SK-N-SH (cell line): ENCODE data around the gene TIMP2. TPM values are rescaled to one million over a fixed set of nuclear protein-coding genes. Genes with fewer than 3 reads are reported as not detected.

Source experiments
- CTCF ChIA-PET: fragments of 300-600, 350-600 bp; formaldehyde crosslinking; extraction: SDS; loops from one replicate; lab custom pipeline; 2021; lab: Yijun Ruan, JAX
- POLR2A ChIA-PET: fragments of 350-600 bp; sonication (Branson Sonifier 250); formaldehyde crosslinking; extraction: SDS; loops from one replicate; lab custom pipeline; 2020; ENCODE audit warnings: antibody characterized with exemption, inconsistent platforms; lab: Yijun Ruan, JAX
- DNase-seq: peaks from one replicate; pipeline ENCODE4 v3.0.0; 2012
- H2AFZ ChIP-seq: fragments of 200-600 bp; sonication (generic); 2 replicates; pipeline ENCODE4 v1.8.1; 2016; ENCODE audit warnings: antibody characterized with exemption, mild to moderate bottlenecking, low read depth
- H3F3A ChIP-seq: fragments of 200-600 bp; sonication (generic); replicated peaks from 2 replicates; pipeline ENCODE3; 2016; ENCODE audit warnings: antibody characterized with exemption, mild to moderate bottlenecking; ENCODE audit not compliant: insufficient read depth
- H3K27ac ChIP-seq, 2 experiments: fragments of 200-500 bp in 1 of 2; fragments of 200-600 bp in 1 of 2; sonication (Bioruptor generic) in 1 of 2; sonication (generic), shearing (Covaris generic) in 1 of 2; 2 replicates each; pipeline versions ENCODE4 v1.5.1 to v1.6.1; 2014 to 2016; ENCODE audit warnings: low read depth in 2 of 2, inconsistent platforms in 1 of 2, low read length in 1 of 2, mild to moderate bottlenecking in 1 of 2, mixed read lengths in 1 of 2
- H3K27me3 ChIP-seq: fragments of 200-600 bp; sonication (generic), shearing (Covaris generic); 2 replicates; pipeline ENCODE4 v1.6.1; 2016; ENCODE audit warnings: mixed run types; ENCODE audit not compliant: insufficient read depth
- H3K36me3 ChIP-seq, 2 experiments: fragments of 200-500 bp in 1 of 2; fragments of 200-600 bp in 1 of 2; sonication (Bioruptor generic) in 1 of 2; sonication (generic) in 1 of 2; replicated peaks in 1 of 2; 2 replicates each; pipeline versions ENCODE3 to v1.5.1; 2014 to 2016; ENCODE audit warnings: low read length in 1 of 2, mild to moderate bottlenecking in 1 of 2; ENCODE audit not compliant: insufficient read depth in 2 of 2, control insufficient read depth in 1 of 2
- H3K4me1 ChIP-seq, 2 experiments: fragments of 200-500 bp in 1 of 2; fragments of 200-600 bp in 1 of 2; sonication (Bioruptor generic) in 1 of 2; sonication (generic), shearing (Covaris generic) in 1 of 2; 2 replicates each; pipeline versions ENCODE4 v1.5.1 to v1.6.1; 2014 to 2016; ENCODE audit warnings: low read depth in 1 of 2, low read length in 1 of 2, mixed run types in 1 of 2; ENCODE audit not compliant: insufficient read depth in 2 of 2, control insufficient read depth in 1 of 2
- H3K4me2 ChIP-seq: fragments of 200-600 bp; sonication (generic), shearing (Covaris generic); 2 replicates; pipeline ENCODE4 v1.6.1; 2017; ENCODE audit warnings: mixed run types
- H3K4me3 ChIP-seq, 2 experiments: fragments of 200-500 bp in 1 of 2; fragments of 200-600 bp in 1 of 2; sonication (Bioruptor generic) in 1 of 2; sonication (generic), shearing (Covaris generic) in 1 of 2; 2 replicates each; pipeline versions ENCODE4 v1.5.1 to v1.8.1; 2014 to 2016; ENCODE audit warnings: low read depth in 2 of 2, inconsistent platforms in 1 of 2, low read length in 1 of 2, mild to moderate bottlenecking in 1 of 2, mixed read lengths in 1 of 2, moderate library complexity in 1 of 2
- H3K79me2 ChIP-seq: fragments of 200-600 bp; sonication (generic); 2 replicates; pipeline ENCODE4 v1.8.1; 2017; ENCODE audit warnings: mild to moderate bottlenecking; ENCODE audit not compliant: insufficient read depth
- H3K9ac ChIP-seq: fragments of 200-600 bp; sonication (generic); 2 replicates; pipeline ENCODE4 v1.6.1; 2017; ENCODE audit warnings: mixed run types
- H3K9me2 ChIP-seq: fragments of 200-600 bp; sonication (generic); 2 replicates; pipeline ENCODE4 v1.6.1; 2017; ENCODE audit warnings: mixed run types
- H3K9me3 ChIP-seq: fragments of 200-600 bp; sonication (generic); 2 replicates; pipeline ENCODE4 v1.6.1; 2017; ENCODE audit warnings: mixed run types, mild to moderate bottlenecking, moderate library complexity
- H4K20me1 ChIP-seq: fragments of 200-600 bp; sonication (generic); 2 replicates; pipeline ENCODE4 v1.6.1; 2017; ENCODE audit warnings: mild to moderate bottlenecking, mixed run types; ENCODE audit not compliant: insufficient read depth
- CTCF ChIP-seq: fragments of 200-600 bp; sonication (generic); IDR thresholded peaks from 2 replicates; pipeline ENCODE4 v1.6.1; 2017; ENCODE audit warnings: antibody characterized with exemption, mild to moderate bottlenecking, moderate library complexity
- ELF1 ChIP-seq: IDR thresholded peaks from 2 replicates; pipeline ENCODE4 v1.4.0; 2012
- MEF2A ChIP-seq: IDR thresholded peaks from 2 replicates; pipeline ENCODE4 v1.4.0; 2012; ENCODE audit warnings: low read depth, borderline replicate concordance
- MXI1 ChIP-seq: IDR thresholded peaks from 2 replicates; pipeline ENCODE4 v1.6.1; 2012; ENCODE audit warnings: mild to moderate bottlenecking, low read depth, low read length, improper control_type of control experiment
- RAD21 ChIP-seq: IDR thresholded peaks from 2 replicates; pipeline ENCODE4 v1.6.1; 2012; ENCODE audit warnings: mild to moderate bottlenecking, low read length
- REST ChIP-seq: IDR thresholded peaks from 2 replicates; pipeline ENCODE4 v1.6.1; 2012; ENCODE audit warnings: mild to moderate bottlenecking, low read depth, low read length, moderate library complexity
- RXRA ChIP-seq: IDR thresholded peaks from 2 replicates; pipeline ENCODE4 v1.4.0; 2012; ENCODE audit warnings: low read depth, mild to moderate bottlenecking, borderline replicate concordance
- SMC3 ChIP-seq: IDR thresholded peaks from 2 replicates; pipeline ENCODE4 v1.6.1; 2012; ENCODE audit warnings: low read depth, low read length, improper control_type of control experiment
- YY1 ChIP-seq: IDR thresholded peaks from 2 replicates; pipeline ENCODE4 v1.4.0; 2012; ENCODE audit warnings: low read depth, mild to moderate bottlenecking
- WGBS: methylation state at CpG from one replicate; pipeline ENCODE4 v1.1.6; 2017; ENCODE audit warnings: low lambda C conversion rate; 5-methylcytosine and 5-hydroxymethylcytosine counted together
- polyA plus RNA-seq, 3 experiments: library from polyadenylated mRNA; depleted of rRNA; stranded (reverse); fragments of >200 nt; gene quantifications; 2 replicates each; pipeline ENCODE4 v1.2.3, GENCODE V29; 2012

The TIMP2 gene
- polyA plus RNA-seq, 1 of the 3 experiments (the other 2 are of a cell fraction), result 441 TPM

GRCh38 chr17:78898947-78899346, 26.2 kb downstream of the TIMP2 start:
- no peaks in the 10 kb centered on the region for H3K9me3 ChIP-seq
- ChIA-PET CTCF (interaction anchor here (1.1 to 3.0 kb wide), 11 partner anchors 10 to 144 kb away, joined by 3 to 18 read pairs (median 4); no protein-coding TSS in a partner anchor), POLR2A (interaction anchor here (0.9 to 1.2 kb wide), 3 partner anchors 18 to 36 kb away, joined by 3 to 5 read pairs (median 4); no protein-coding TSS in a partner anchor)
- peaks cover 0 to 51% of the 10 kb centered on the region in 2 experiments; a peak in 2 of 4 replicates for H3K4me1 ChIP-seq
- no peaks in the 10 kb centered on the region for H3K27me3 ChIP-seq
- no peak overlapping the region for H2AFZ ChIP-seq
- H3K4me2 ChIP-seq, result no peak overlapping the region
- 0 out of 2 replicates have a peak, but pooled peaks have one; percentile 18 for TF ChIP-seq SMC3
- no peak for TF ChIP-seq YY1
- TF ChIP-seq MEF2A, result no peak
- TF ChIP-seq RAD21, result peak; percentile 28; the same call in 1 of the 2 replicates
- no peak for TF ChIP-seq ELF1
- 93% methylated on average over 12 of the region's 13 CpGs for WGBS
- DNase-seq, result no peak
- H3K9me2 ChIP-seq, result no peaks in the 10 kb centered on the region
- H4K20me1 ChIP-seq, result peaks cover 100% of the 10 kb centered on the region
- H3K4me3 ChIP-seq, result no peak overlapping the region
- H3K9ac ChIP-seq, result no peak overlapping the region
- peaks cover 4% of the 10 kb centered on the region for H3F3A ChIP-seq
- H3K27ac ChIP-seq, result no peak overlapping the region; a peak in 1 of 4 replicates
- H3K79me2 ChIP-seq, result peaks cover 100% of the 10 kb centered on the region
- H3K36me3 ChIP-seq, result peaks cover 14 to 24% of the 10 kb centered on the region in 2 experiments

GRCh38 chr17:78898075-78898836, 26.9 kb downstream of the TIMP2 start:
- H3K4me2 ChIP-seq, result no peak overlapping the region
- WGBS, result 85% methylated on average over 17 of the region's 17 CpGs
- no peaks in the 10 kb centered on the region for H3K27me3 ChIP-seq
- H4K20me1 ChIP-seq, result peaks cover 100% of the 10 kb centered on the region
- no peaks in the 10 kb centered on the region for H3K9me3 ChIP-seq
- TF ChIP-seq CTCF (no peak), MXI1 (no peak), REST (peak; percentile 76), RXRA (no peak)
- POLR2A ChIA-PET, result interaction anchor here (0.9 kb wide), 1 partner anchor 20 kb away, joined by 3 read pairs; no protein-coding TSS in a partner anchor
- no peaks in the 10 kb centered on the region for H3K9me2 ChIP-seq
- H3K36me3 ChIP-seq, result peaks cover 9 to 26% of the 10 kb centered on the region in 2 experiments
- no peak overlapping the region for H3K4me3 ChIP-seq
- no peak overlapping the region; a peak in 1 of 4 replicates for H3K27ac ChIP-seq
- CTCF ChIA-PET, result interaction anchor here (1.0 to 3.0 kb wide), 6 partner anchors 18 to 73 kb away, joined by 3 to 18 read pairs (median 4); no protein-coding TSS in a partner anchor
- H3F3A ChIP-seq, result peaks cover 9% of the 10 kb centered on the region
- no peak overlapping the region for H2AFZ ChIP-seq
- DNase-seq, result no peak
- H3K4me1 ChIP-seq, result peaks cover 0 to 54% of the 10 kb centered on the region in 2 experiments; a peak in 2 of 4 replicates
- H3K9ac ChIP-seq, result no peak overlapping the region
- peaks cover 100% of the 10 kb centered on the region for H3K79me2 ChIP-seq
